NK-92 (cell line): ENCODE results near the gene NINJ2.
"Not testable (repeated sequence)": the region's sequence is repeated elsewhere in the genome, so short reads cannot be mapped to it uniquely, and the experiment has no call there.

Source experiments
- DNase-seq: peaks from one replicate; lab custom pipeline; 2025; ENCODE audit not compliant: unreplicated experiment; lab: John Stamatoyannopoulos, UW

NINJ2 gene

GRCh38 chr12:663293-663871 lies at the start of gene NINJ2:
TSS of gene NINJ2 (minus strand) at chr12:663445. CDS start at chr12:663360, 85 bp downstream.
- no peak for DNase-seq

GRCh38 chr12:712172-712863 lies 49.1 kb upstream of the NINJ2 start:
- no peak for DNase-seq

- no peak for DNase-seq
Observed at GRCh38 chr12:709455-710020, 46.3 kb upstream of the NINJ2 start.

DNA sequence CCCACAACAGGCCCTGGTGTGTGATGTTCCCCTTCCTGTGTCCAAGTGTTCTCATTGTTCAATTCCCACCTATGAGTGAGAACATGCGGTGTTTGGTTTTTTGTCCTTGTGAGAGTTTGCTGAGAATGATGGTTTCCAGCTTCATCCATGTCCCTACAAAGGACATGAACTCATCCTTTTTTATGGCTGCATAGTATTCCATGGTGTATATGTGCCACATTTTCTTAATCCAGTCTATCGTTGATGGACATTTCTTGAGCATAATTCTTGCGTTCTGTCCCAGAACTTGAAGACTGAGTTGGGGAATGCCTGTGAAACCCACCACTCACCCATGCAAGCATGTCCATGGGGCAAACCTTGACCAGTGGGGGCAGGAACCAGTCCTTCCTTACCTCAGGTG lies 44.8 kb upstream of the NINJ2 start:
- not testable (repeated sequence) for DNase-seq

DNA sequence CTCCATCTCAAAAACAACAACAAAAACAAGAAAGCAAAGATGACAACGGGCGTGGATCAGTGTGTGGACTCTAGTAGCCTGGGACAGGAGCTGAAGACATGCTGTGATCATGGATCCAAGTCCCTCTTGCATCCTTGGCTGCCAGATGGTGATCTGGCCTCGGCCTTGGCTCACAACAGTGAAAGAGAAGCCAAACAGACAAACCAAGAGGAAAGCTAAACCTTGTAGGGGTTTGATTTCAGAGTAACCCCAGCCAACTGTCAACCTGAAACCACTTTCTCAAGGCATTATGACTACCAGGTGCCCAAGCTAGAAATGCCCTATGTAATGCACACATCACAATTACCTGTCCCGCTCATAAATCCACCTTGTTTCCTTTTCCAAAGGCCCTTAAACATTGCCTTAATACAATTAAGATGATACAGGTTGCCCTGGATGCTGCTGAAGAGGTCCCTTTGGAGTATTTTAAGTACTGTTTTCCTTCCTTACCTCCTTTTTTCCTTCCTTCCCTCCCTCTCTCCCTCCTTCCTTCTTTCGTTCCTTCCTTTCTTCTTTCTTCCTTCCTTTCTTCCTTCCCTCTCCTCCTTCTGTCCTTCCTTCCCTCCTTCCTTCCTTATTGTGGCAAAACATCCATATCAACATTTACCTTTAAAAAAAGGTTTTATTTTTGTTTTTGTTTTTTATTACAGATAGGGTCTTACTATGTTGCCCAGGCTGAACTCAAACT lies 41.4 kb upstream of the NINJ2 start:
- DNase-seq: no peak

DNA sequence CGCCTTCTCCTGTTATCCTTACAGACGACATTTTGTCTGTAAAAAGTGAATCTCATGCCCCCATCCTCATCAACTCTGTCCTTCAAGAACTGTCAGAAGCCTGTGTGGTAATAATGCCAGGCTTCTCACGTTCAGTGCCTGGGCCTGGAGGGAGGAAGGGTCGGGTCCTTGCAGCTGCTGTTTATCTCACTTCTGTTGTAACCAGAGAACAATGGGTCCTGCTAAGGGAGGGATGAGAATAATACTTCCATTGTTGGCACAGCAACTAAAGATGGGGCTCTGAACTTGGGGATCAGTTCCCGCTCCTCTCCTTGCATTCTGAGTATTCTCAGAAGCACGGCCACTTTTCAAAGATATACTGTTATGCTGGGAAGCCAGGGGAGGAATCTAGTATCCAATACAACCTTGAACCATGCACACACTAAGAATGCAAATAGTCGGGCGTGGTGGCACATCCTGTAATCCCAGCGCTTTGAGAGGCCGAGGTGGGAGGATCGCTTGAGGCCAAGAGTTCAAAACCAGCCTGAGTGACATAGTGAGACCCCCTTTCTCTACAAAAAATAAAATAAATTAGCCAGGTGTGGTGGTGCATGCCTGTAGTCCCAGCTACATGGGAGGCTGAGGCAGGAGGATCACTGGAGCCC lies 38.8 kb upstream of the NINJ2 start:
- DNase-seq: no peak

- no peak for DNase-seq
Observed at GRCh38 chr12:700016-700415, 36.8 kb upstream of the NINJ2 start.

GRCh38 chr12:698222-698621 lies 35.0 kb upstream of the NINJ2 start:
- DNase-seq: not testable (repeated sequence)

- no peak for DNase-seq
Observed at GRCh38 chr12:697481-697880, 34.2 kb upstream of the NINJ2 start.

DNA sequence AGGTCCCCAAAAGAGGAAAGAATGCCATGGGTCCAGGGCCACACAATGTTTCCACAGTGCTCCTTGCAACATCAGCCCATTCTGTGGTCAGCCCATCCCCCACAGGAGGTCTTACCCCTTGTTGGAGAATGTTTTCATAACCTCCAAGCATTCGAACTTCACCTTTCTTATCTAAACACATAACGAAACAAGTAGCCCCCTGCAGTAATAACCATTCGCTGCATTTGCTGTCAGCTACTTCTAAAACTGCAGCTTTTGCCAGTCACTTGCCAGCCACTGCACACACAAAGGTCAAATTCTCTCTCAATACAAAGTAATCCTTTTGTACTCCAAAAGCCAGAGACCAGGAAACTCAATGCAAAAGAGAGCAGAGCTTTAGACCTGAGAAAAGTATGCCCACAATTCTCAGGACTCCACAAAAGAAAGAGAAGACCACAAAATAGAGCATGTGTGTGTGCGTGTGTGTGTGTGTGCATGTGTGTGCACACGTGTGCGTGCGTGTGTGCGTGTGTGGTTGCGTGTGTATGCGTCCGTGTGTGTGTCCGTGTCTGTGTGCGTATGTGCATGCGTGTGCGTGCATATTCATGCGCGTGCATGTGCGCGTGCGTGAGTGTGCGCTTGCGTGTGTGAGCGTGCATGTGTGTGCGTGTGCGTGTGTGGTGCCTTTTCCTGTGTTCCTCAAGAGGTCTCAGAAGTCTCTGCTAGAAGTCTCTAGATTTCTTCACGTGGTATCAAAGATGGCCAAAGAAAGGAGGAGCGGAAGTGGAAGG lies 31.7 kb upstream of the NINJ2 start:
- no peak for DNase-seq

DNA sequence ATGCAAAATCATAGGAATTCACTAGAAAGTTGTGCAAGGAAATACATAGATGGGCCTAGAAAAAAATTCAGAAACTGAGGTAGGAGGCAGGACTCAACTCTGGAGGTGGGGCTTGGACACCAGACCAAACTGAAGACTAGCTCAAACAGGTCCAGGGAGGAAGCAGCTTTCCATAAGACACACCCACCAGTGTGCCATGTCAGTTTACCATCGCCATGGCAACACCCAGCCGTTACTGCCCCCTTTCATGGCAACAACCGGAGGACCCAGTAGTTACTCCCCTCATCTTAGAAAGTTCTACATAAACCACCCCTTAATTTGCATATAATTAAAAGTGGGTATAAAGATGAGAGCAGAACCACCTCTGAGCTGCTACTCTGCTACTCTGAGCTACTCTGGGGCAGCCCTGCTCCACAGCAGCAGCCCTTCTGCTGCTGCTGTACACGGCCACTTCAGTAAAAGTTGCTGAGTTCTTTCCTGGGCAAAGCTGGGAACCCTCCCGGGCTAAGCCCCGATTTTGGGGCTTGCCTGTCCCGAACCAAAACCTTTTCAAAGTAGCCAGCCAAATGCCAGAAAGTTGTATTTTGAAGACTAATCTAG lies 30.8 kb upstream of the NINJ2 start:
- no peak for DNase-seq

- no peak for DNase-seq
Observed at GRCh38 chr12:692274-692673, 29.0 kb upstream of the NINJ2 start.

DNA sequence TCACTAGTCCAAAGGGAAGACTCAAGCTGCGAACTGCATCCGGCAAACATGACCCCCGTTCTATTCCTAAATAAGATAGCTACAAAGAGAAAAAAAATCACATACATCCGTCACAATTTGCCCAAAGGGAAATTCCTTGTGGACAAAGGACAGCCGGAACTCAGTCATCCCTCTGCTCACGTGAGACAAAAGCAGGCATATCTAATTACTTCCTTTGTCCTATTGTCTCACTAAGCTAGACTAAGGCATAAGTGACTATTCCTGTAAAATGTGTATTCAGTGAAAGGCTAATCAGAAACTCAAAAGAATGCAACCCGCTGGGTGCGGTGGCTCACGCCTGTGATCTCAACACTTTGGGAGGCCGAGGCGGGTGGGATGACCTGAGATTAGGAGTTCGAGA lies 27.2 kb upstream of the NINJ2 start:
- DNase-seq: no peak

- DNase-seq: no peak
Observed at GRCh38 chr12:685388-685787, 22.1 kb upstream of the NINJ2 start.

DNA sequence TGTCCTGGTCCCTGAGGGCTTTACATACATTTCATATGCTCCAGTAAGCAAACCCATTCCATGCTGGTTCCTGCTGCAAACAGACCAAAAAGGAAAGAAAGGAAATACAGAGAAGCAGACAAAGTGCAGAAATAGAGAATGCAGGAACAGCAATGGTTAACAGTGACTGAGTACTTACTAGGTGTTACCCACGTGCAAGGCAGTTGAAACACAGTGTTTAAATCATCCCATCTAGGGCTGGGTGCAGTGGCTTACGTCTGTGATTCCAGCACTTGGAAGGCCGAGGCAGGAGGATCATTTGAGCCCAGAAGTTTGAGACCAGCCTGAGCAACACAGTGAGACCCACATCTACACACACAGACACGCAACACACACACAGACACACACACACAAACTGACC lies 21.2 kb upstream of the NINJ2 start:
- no peak for DNase-seq

DNA sequence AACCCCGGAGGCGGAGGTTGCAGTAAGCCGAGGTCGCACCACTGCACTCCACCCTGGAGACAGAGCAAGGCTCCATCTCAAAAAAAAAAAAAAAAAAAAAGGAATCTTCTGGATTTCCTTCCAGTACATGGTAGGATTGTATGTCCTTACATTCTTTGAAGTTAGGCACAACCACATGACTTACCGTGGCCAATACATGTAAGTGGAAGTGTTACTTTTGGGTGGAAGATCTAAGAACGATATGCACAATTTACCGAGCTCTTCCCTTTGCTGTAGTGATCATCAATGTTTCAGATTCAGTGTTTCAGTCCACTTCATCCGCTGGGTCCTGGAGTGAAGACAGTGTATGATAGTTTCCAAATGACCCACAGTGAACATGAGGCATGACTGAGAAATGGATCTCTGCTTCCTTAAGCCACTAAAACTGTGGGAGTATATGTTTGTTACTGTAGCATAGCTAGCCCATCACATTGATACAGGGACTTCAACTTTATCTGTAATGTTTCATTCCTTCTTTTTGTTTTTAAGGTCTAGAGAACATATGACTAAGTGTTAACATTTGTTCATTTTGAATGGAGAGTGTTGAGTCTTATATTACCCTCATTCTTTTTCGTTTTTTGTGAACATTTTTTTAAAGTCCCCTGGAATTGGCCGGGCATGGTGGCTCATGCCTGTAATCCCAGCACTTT lies 18.5 kb upstream of the NINJ2 start:
- no peak for DNase-seq

GRCh38 chr12:678747-679712 lies 15.8 kb upstream of the NINJ2 start:
- no peak for DNase-seq

DNA sequence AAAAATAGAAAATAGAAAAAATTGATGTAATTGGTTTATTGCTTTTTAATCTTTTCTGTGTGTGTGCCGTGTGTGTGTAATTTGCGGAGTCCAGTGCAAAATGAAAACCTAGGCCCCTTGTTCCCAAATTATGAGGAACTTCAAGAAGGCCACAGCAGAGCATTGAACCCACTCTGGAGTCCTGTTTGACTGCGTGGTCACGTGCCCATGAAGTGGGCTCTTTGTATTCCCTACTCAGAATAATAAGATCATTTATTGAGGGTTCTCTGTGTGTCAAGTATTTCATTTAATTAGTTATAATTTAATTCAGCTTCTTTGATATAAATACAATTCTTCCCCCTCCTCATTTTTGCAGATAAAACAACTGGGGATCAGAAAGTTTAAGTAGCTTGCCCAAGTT lies 12.3 kb upstream of the NINJ2 start:
- no peak for DNase-seq
